NCI-H1105 treated with DMSO at 0.1 percent for 48 hours (cell line): ENCODE measurements around the gene RAB3A.

Experiments used
- DNase-seq: peaks from one replicate; lab custom pipeline; 2025; lab: John Stamatoyannopoulos, UW

The RAB3A gene

DNA sequence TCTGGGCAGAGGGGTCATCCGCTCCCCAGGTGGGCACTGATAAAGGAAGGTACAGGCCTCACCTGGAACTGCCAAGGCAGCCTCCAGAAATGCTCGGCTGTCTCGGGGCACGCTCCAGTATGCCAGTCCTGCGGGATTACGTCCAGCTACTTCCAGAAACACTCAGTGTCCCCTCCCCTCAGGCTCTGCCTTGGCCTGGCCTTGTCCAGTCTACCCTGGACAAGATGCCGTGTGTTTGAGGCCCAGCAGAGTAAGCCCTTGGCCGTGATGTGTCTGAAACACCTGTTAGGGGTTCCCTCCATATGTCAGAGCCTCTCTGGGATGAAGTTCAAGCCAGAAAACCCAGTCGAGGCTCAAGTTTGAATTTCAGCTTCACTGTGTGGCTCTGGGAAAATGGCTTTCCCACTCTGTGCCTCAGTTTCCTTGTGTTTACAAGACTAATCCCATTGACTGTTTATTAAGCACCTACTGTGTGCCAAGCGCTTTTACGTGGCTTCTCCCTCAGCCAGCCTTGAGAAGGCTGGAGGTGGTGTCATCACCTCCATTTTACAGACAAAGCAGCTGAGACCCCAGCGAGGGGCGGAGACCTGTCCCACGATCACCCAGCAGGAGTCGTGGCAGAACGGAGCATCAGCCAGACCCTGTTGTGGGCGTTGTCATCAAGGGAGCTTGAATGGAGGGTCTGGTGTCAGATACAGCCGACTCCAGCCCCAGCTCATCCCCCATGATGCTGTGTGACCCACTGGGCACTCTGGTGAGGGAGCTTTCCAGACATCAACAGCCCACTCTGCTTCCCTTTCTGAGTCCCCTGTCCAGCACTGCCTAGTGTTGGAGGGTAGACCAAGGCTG is 52.8 kb downstream of the RAB3A start:
- DNase-seq: no peak

DNA sequence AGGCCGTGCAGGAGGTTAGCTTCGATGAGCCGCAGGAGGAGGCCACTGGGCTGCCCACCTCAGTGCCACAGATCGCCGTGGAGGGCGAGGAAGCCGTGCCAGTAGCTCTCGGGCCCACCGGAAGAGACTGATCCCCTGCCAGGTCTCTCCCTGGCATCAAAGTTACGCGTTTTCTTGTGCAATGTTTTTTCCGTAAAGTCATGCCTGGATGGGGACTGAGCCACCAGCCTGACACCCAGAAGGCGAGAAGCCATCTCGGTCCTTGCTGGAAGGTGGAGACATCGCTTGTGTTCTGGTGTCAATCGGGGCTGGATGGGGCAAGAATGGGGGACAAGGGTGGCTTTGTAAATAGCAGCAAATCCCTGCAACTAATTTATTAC is 54.3 kb downstream of the RAB3A start:
- DNase-seq: no peak

DNA sequence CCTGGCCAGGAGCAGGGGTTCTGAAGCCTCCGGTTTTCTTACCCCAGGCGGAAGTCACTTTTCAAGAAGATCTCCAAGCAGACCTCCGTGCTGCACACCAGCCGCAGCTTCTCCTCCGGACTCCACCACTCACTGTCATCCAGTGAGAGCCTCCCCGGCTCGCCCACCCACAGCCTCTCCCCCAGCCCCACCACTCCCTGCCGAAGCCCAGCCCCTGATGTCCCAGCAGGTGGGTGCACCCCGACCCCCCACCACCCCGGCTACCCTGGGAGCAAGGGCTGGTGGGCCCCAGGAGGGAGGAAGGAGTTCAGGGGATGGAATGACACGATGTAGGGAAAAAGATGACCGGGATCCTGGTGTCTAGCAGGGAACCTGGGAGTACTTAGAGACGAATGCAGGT is 56.4 kb downstream of the RAB3A start:
- no peak for DNase-seq
